Measurements from ENCODE around the gene SH2B3. TPM values are rescaled to one million over a fixed set of nuclear protein-coding genes. Genes with fewer than 3 reads are reported as not detected.
"Not testable (repeated sequence)": the region's sequence is repeated elsewhere in the genome, so short reads cannot be mapped to it uniquely, and the experiment has no call there.

SH2B3 gene
- total RNA-seq, 3 donors from 2014 or later, result 16.5 to 22.4 (median 20.5) TPM

DNA sequence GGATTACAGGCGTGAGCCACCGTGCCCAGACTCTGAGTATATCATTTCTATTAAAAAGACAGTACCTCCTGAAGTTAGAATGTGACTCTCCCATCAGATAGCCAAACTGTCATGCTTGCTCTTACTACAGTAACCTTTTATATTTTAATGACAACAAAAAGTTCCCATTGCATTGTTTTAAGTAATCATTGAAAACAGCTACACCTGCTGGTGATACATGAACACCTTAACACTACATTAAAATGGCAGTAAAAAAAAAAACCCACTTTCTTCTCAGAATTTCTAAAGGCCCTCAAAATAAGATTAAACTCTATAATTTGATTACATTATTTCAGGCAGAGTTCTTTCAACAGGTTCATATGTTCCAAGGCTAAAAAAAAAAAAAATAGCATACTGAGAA is 76.7 kb downstream of the SH2B3 start:
- H3K9me3 ChIP-seq, result no peaks in the 10 kb centered on the region
- no peaks in the 10 kb centered on the region for H3K4me1 ChIP-seq (ENCODE audit: low read depth)
- intact Hi-C loops (cut with DNase I, micrococcal nuclease), result no loop called here
- ATAC-seq (no peak), DNase-seq (no peak)
- no peaks in the 10 kb centered on the region for H3K36me3 ChIP-seq (ENCODE audit: low read depth)
- H3K4me3 ChIP-seq, result no peak overlapping the region
- TF ChIP-seq, protein P1, sequence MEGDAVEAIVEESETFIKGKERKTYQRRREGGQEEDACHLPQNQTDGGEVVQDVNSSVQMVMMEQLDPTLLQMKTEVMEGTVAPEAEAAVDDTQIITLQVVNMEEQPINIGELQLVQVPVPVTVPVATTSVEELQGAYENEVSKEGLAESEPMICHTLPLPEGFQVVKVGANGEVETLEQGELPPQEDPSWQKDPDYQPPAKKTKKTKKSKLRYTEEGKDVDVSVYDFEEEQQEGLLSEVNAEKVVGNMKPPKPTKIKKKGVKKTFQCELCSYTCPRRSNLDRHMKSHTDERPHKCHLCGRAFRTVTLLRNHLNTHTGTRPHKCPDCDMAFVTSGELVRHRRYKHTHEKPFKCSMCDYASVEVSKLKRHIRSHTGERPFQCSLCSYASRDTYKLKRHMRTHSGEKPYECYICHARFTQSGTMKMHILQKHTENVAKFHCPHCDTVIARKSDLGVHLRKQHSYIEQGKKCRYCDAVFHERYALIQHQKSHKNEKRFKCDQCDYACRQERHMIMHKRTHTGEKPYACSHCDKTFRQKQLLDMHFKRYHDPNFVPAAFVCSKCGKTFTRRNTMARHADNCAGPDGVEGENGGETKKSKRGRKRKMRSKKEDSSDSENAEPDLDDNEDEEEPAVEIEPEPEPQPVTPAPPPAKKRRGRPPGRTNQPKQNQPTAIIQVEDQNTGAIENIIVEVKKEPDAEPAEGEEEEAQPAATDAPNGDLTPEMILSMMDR (IDR thresholded peaks at IDR 0.05), result no peak

DNA sequence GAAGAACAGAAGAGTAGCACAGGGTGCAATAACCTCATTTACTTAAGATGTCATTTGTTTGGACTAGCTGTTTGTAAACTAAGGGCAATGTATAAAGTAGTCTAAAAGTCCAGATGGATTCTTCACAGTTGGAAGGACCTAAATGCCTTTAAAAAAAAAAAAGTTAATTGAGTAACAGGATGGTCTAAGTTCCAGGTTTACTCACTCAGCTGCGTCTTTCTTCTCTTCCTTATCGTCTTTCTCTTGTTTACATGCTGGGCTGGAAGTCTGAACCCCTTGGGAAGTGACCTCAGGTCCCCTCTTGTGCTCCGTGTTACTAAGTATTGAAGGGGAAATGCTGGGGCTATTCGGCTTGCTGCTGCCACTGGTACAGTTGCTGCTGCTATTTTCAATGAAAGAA is 82.5 kb downstream of the SH2B3 start:
- intact Hi-C loops (cut with DNase I, micrococcal nuclease), result no loop called here
- no peak for DNase-seq
- ATAC-seq, result no peak
- H3K4me1 ChIP-seq (ENCODE audit: low read depth), result no peaks in the 10 kb centered on the region
- no peaks in the 10 kb centered on the region for H3K9me3 ChIP-seq
- no peaks in the 10 kb centered on the region for H3K36me3 ChIP-seq (ENCODE audit: low read depth)
- H3K4me3 ChIP-seq, result no peak overlapping the region
- TF ChIP-seq, protein P1 (IDR thresholded peaks at IDR 0.05), result no peak

DNA sequence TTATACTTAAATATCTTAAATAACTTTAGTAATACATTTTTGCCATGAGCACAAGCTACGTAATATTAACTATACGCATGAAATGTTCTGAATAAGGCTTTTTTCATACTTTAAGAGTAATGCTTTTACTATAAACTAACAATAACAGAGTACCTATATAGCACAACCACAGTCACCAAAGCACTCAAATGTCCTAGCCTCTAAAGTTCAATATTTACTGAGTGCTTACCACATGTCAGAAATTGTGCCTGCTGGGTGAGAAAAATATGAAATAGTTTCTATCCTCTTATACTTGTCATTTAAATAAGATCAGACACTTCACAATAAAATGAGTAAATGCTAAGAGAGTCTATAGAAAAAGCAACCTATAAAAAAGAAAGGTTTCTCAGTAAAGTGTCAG is 83.1 kb downstream of the SH2B3 start:
- ATAC-seq (no peak), DNase-seq (no peak)
- intact Hi-C loops (cut with DNase I, micrococcal nuclease), result no loop called here
- Histone ChIP-seq H3K4me3 (no peak overlapping the region), H3K36me3 (ENCODE audit: low read depth) (no peaks in the 10 kb centered on the region), H3K9me3 (no peaks in the 10 kb centered on the region), H3K4me1 (ENCODE audit: low read depth) (no peaks in the 10 kb centered on the region)
- TF ChIP-seq, protein P1 (IDR thresholded peaks at IDR 0.05), result no peak

DNA sequence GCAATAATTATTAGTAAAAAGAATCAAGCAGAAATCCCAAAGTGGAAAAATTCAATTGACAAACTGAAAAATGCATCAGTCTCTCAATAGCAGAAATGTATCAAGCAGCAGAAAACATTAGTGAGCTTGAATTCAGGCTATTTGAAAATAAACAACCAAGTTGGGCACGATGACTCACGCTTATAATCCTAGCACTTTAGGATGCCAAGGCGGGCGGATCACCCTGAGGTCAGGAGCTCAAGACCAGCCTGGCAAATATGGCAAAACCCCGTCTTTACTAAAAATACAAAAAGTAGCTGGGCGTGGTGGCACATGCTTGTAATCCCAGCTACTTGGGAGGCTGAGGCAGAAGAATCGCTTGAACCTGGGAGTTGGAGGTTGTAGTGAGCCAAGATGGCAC is 87.3 kb downstream of the SH2B3 start:
- H3K9me3 ChIP-seq; intact Hi-C loops (cut with DNase I, micrococcal nuclease); ATAC-seq; H3K4me1 ChIP-seq (ENCODE audit: low read depth); DNase-seq; H3K4me3 ChIP-seq; H3K36me3 ChIP-seq (ENCODE audit: low read depth): not testable (repeated sequence)

DNA sequence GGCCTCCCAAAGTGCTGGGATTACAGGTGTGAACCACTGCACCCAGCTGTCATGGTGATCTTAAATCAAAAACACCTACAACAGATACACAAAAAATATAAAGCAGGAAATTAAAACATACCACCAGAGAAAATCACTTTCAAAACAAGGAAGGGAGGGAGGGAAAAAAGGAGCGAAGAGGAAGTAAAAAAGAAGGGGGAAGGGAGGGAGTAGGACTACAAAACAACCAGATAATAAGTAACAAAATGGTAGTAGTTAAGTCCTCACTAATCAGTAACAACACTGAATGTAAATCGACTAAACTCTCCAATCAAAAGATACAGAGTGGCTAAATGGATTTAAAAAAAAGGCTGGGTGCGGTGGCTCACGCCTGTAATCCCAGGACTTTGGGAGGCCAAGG is 89.0 kb downstream of the SH2B3 start:
- ATAC-seq (no peak), DNase-seq (no peak)
- intact Hi-C loops (cut with DNase I, micrococcal nuclease), result no loop called here
- Histone ChIP-seq H3K36me3 (ENCODE audit: low read depth) (no peaks in the 10 kb centered on the region), H3K4me3 (no peak overlapping the region), H3K9me3 (no peaks in the 10 kb centered on the region), H3K4me1 (ENCODE audit: low read depth) (no peaks in the 10 kb centered on the region)
- TF ChIP-seq, protein P1 (IDR thresholded peaks at IDR 0.05), result no peak

Other genes starting within 250 kb of the SH2B3 start
- gene PHETA1, start 36.8 kb upstream of the SH2B3 start, total RNA-seq, result 10 to 100 TPM; 21.4 to 39.8 (median 23.4) TPM
- gene ATXN2, start 193.4 kb downstream of the SH2B3 start, total RNA-seq, result 10 to 100 TPM; 49.9 to 82.5 (median 55.4) TPM

Data from mucosa of descending colon (tissue), 3 donors.